ENCODE results near the gene CAPN3.

The CAPN3 gene

GRCh38 chr15:42345504-42345903 is 13.8 kb upstream of the CAPN3 start:
- no peak overlapping the region for H3K4me3 Mint-ChIP-seq
- no peaks in the 10 kb centered on the region for H3K27me3 Mint-ChIP-seq
- ATAC-seq = no peak
- DNase-seq = no peak
- H3K27ac Mint-ChIP-seq = no peak overlapping the region
- no peaks in the 10 kb centered on the region for H3K9me3 Mint-ChIP-seq
- H3K4me1 Mint-ChIP-seq = no peaks in the 10 kb centered on the region

GRCh38 chr15:42348083-42348482 is 11.2 kb upstream of the CAPN3 start:
- no peak for ATAC-seq
- H3K27me3 Mint-ChIP-seq = no peaks in the 10 kb centered on the region
- no peak overlapping the region for H3K4me3 Mint-ChIP-seq
- no peaks in the 10 kb centered on the region for H3K9me3 Mint-ChIP-seq
- no peak for DNase-seq
- no peak overlapping the region for H3K27ac Mint-ChIP-seq
- H3K4me1 Mint-ChIP-seq = no peaks in the 10 kb centered on the region

GRCh38 chr15:42349186-42349585 is 10.1 kb upstream of the CAPN3 start:
- H3K9me3 Mint-ChIP-seq = no peaks in the 10 kb centered on the region
- H3K27ac Mint-ChIP-seq = no peak overlapping the region
- no peak overlapping the region for H3K4me3 Mint-ChIP-seq
- no peak for ATAC-seq
- DNase-seq = no peak
- no peaks in the 10 kb centered on the region for H3K27me3 Mint-ChIP-seq
- H3K4me1 Mint-ChIP-seq = no peaks in the 10 kb centered on the region

GRCh38 chr15:42352401-42352800 is 6.9 kb upstream of the CAPN3 start:
- H3K27ac Mint-ChIP-seq = peak overlapping the region in 1 of 2 donors; percentile 51
- no peak for DNase-seq
- H3K4me1 Mint-ChIP-seq = no peaks in the 10 kb centered on the region
- ATAC-seq = no peak
- no peak overlapping the region for H3K4me3 Mint-ChIP-seq
- no peaks in the 10 kb centered on the region for H3K27me3 Mint-ChIP-seq
- no peaks in the 10 kb centered on the region for H3K9me3 Mint-ChIP-seq

- H3K4me3 Mint-ChIP-seq = no peak overlapping the region
- H3K27ac Mint-ChIP-seq = peak overlapping the region in 1 of 2 donors; percentile 64
- no peaks in the 10 kb centered on the region for H3K9me3 Mint-ChIP-seq
- no peak for ATAC-seq
- DNase-seq = no peak
- no peaks in the 10 kb centered on the region for H3K4me1 Mint-ChIP-seq
- no peaks in the 10 kb centered on the region for H3K27me3 Mint-ChIP-seq
Observed at GRCh38 chr15:42353061-42353460, 6.2 kb upstream of the CAPN3 start.

- ATAC-seq (no peak), DNase-seq (no peak)
- no peak overlapping the region for H3K27ac Mint-ChIP-seq
- no peak overlapping the region for H3K4me3 Mint-ChIP-seq
- H3K4me1 Mint-ChIP-seq = no peaks in the 10 kb centered on the region
- H3K27me3 Mint-ChIP-seq = no peaks in the 10 kb centered on the region
- H3K9me3 Mint-ChIP-seq = no peaks in the 10 kb centered on the region
Observed at GRCh38 chr15:42354824-42355223, 4.5 kb upstream of the CAPN3 start.

- no peak for ATAC-seq
- Mint-ChIP-seq H3K27me3 (no peaks in the 10 kb centered on the region), H3K4me1 (no peaks in the 10 kb centered on the region), H3K27ac (no peak overlapping the region), H3K9me3 (no peaks in the 10 kb centered on the region), H3K4me3 (no peak overlapping the region)
- DNase-seq = no peak
Observed at GRCh38 chr15:42355291-42355690, 4.0 kb upstream of the CAPN3 start.

- H3K27ac Mint-ChIP-seq = no peak overlapping the region
- no peak overlapping the region for H3K4me3 Mint-ChIP-seq
- no peaks in the 10 kb centered on the region for H3K4me1 Mint-ChIP-seq
- DNase-seq (no peak), ATAC-seq (no peak)
- H3K9me3 Mint-ChIP-seq = no peaks in the 10 kb centered on the region
- H3K27me3 Mint-ChIP-seq = no peaks in the 10 kb centered on the region
Observed at GRCh38 chr15:42356851-42357250, 2.5 kb upstream of the CAPN3 start.

GRCh38 chr15:42358141-42358540 is 1.2 kb upstream of the CAPN3 start:
- no peak for ATAC-seq
- Mint-ChIP-seq H3K27me3 (no peaks in the 10 kb centered on the region), H3K9me3 (no peaks in the 10 kb centered on the region), H3K4me1 (no peaks in the 10 kb centered on the region), H3K4me3 (no peak overlapping the region), H3K27ac (no peak overlapping the region)
- DNase-seq = no peak

GRCh38 chr15:42359985-42360384 is 684 bp downstream of the CAPN3 start:
- Mint-ChIP-seq H3K9me3 (no peaks in the 10 kb centered on the region), H3K4me3 (no peak overlapping the region), H3K27ac (no peak overlapping the region), H3K4me1 (no peaks in the 10 kb centered on the region), H3K27me3 (no peaks in the 10 kb centered on the region)
- DNase-seq (no peak), ATAC-seq (no peak)

- ATAC-seq = no peak
- Mint-ChIP-seq H3K9me3 (no peaks in the 10 kb centered on the region), H3K27ac (peak overlapping the region in 1 of 2 donors; percentile 16), H3K27me3 (no peaks in the 10 kb centered on the region), H3K4me3 (no peak overlapping the region), H3K4me1 (no peaks in the 10 kb centered on the region)
- no peak for DNase-seq
Observed at GRCh38 chr15:42360535-42361112, 1.3 kb downstream of the CAPN3 start.

GRCh38 chr15:42363487-42363886 is 4.2 kb downstream of the CAPN3 start:
- H3K4me3 Mint-ChIP-seq = no peak overlapping the region
- DNase-seq (no peak), ATAC-seq (no peak)
- no peaks in the 10 kb centered on the region for H3K9me3 Mint-ChIP-seq
- no peaks in the 10 kb centered on the region for H3K4me1 Mint-ChIP-seq
- no peak overlapping the region for H3K27ac Mint-ChIP-seq
- H3K27me3 Mint-ChIP-seq = no peaks in the 10 kb centered on the region

- Mint-ChIP-seq H3K9me3 (no peaks in the 10 kb centered on the region), H3K4me3 (no peak overlapping the region)
- DNase-seq = no peak
Observed at GRCh38 chr15:42363942-42364341, 4.6 kb downstream of the CAPN3 start.

GRCh38 chr15:42364529-42364928 is 5.2 kb downstream of the CAPN3 start:
- Mint-ChIP-seq H3K27ac (no peak overlapping the region), H3K27me3 (no peaks in the 10 kb centered on the region), H3K4me1 (no peaks in the 10 kb centered on the region), H3K9me3 (no peaks in the 10 kb centered on the region), H3K4me3 (no peak overlapping the region)
- ATAC-seq = no peak
- DNase-seq = no peak

More at GRCh38 chr15:42363942-42364341, 4.6 kb downstream of the CAPN3 start:
- no peak for ATAC-seq
- H3K4me1 Mint-ChIP-seq = no peaks in the 10 kb centered on the region
- H3K27ac Mint-ChIP-seq = no peak overlapping the region
- H3K27me3 Mint-ChIP-seq = no peaks in the 10 kb centered on the region

GRCh38 chr15:42365921-42366550 is 6.7 kb downstream of the CAPN3 start:
- H3K27me3 Mint-ChIP-seq = no peaks in the 10 kb centered on the region
- no peaks in the 10 kb centered on the region for H3K9me3 Mint-ChIP-seq
- H3K4me1 Mint-ChIP-seq = no peaks in the 10 kb centered on the region
- DNase-seq (no peak), ATAC-seq (no peak)
- no peak overlapping the region for H3K27ac Mint-ChIP-seq
- no peak overlapping the region for H3K4me3 Mint-ChIP-seq

GRCh38 chr15:42367041-42367440 is 7.7 kb downstream of the CAPN3 start:
- H3K27ac Mint-ChIP-seq = no peak overlapping the region
- DNase-seq (no peak), ATAC-seq (no peak)
- no peaks in the 10 kb centered on the region for H3K9me3 Mint-ChIP-seq
- H3K4me3 Mint-ChIP-seq = no peak overlapping the region
- H3K4me1 Mint-ChIP-seq = no peaks in the 10 kb centered on the region
- no peaks in the 10 kb centered on the region for H3K27me3 Mint-ChIP-seq

GRCh38 chr15:42368096-42368495 is 8.8 kb downstream of the CAPN3 start:
- Mint-ChIP-seq H3K9me3 (no peaks in the 10 kb centered on the region), H3K27ac (peak overlapping the region in 1 of 2 donors; percentile 35), H3K27me3 (no peaks in the 10 kb centered on the region), H3K4me3 (no peak overlapping the region), H3K4me1 (no peaks in the 10 kb centered on the region)
- ATAC-seq (no peak), DNase-seq (no peak)

Measured in stimulated activated naive CD8-positive, alpha-beta T cell treated with anti-CD3 and anti-CD28 coated beads, Interleukin-15, amount 100 ng/mL, for 72 hours (primary cell).